IPS-18c (cell line): Measurements from ENCODE around the gene MED13L.

ENCODE experiments used
- H3K4me3 ChIP-seq: 2 replicates; pipeline ENCODE4 v1.7.0; 2013; ENCODE audit warnings: low read depth, mild to moderate bottlenecking, low read length, moderate library complexity; ENCODE audit not compliant: insufficient read depth
- H3K9me3 ChIP-seq: one replicate; pipeline ENCODE4 v1.6.1; 2013; ENCODE audit warnings: mild to moderate bottlenecking, low read length, moderate library complexity; ENCODE audit not compliant: control insufficient read depth, insufficient read depth

The MED13L gene

GRCh38 chr12:116264525-116265070, 12.9 kb downstream of the MED13L start:
- H3K4me3 ChIP-seq: no peak overlapping the region
- no peaks in the 10 kb centered on the region for H3K9me3 ChIP-seq

- H3K4me3 ChIP-seq: no peak overlapping the region
- no peaks in the 10 kb centered on the region for H3K9me3 ChIP-seq
These were observed 13.6 kb downstream of the MED13L start for GRCh38 chr12:116263844-116264243.

GRCh38 chr12:116263431-116263830, 14.1 kb downstream of the MED13L start:
- Histone ChIP-seq H3K9me3 (no peaks in the 10 kb centered on the region), H3K4me3 (no peak overlapping the region)

- Histone ChIP-seq H3K4me3 (no peak overlapping the region), H3K9me3 (no peaks in the 10 kb centered on the region)
These were observed 14.8 kb downstream of the MED13L start for GRCh38 chr12:116262741-116263140.

- Histone ChIP-seq H3K4me3 (no peak overlapping the region), H3K9me3 (no peaks in the 10 kb centered on the region)
These were observed 15.9 kb downstream of the MED13L start for GRCh38 chr12:116261525-116262100.

- H3K4me3 ChIP-seq: no peak overlapping the region
- no peaks in the 10 kb centered on the region for H3K9me3 ChIP-seq
These were observed 17.5 kb downstream of the MED13L start for GRCh38 chr12:116259800-116260577.

- no peak overlapping the region for H3K4me3 ChIP-seq
- no peaks in the 10 kb centered on the region for H3K9me3 ChIP-seq
These were observed 19.7 kb downstream of the MED13L start for GRCh38 chr12:116257826-116258225.

GRCh38 chr12:116257215-116257614, 20.3 kb downstream of the MED13L start:
- no peak overlapping the region for H3K4me3 ChIP-seq
- H3K9me3 ChIP-seq: no peaks in the 10 kb centered on the region

- Histone ChIP-seq H3K9me3 (no peaks in the 10 kb centered on the region), H3K4me3 (no peak overlapping the region)
These were observed 27.6 kb downstream of the MED13L start for GRCh38 chr12:116249938-116250337.

- no peaks in the 10 kb centered on the region for H3K9me3 ChIP-seq
These were observed 28.6 kb downstream of the MED13L start for GRCh38 chr12:116248930-116249329.

GRCh38 chr12:116248433-116248832, 29.1 kb downstream of the MED13L start:
- Histone ChIP-seq H3K4me3 (no peak overlapping the region), H3K9me3 (no peaks in the 10 kb centered on the region)

More at GRCh38 chr12:116248930-116249329, 28.6 kb downstream of the MED13L start:
- no peak overlapping the region for H3K4me3 ChIP-seq

GRCh38 chr12:116247377-116247776, 30.1 kb downstream of the MED13L start:
- no peak overlapping the region for H3K4me3 ChIP-seq
- no peaks in the 10 kb centered on the region for H3K9me3 ChIP-seq

GRCh38 chr12:116246490-116247179, 30.9 kb downstream of the MED13L start:
- Histone ChIP-seq H3K9me3 (no peaks in the 10 kb centered on the region), H3K4me3 (no peak overlapping the region)

GRCh38 chr12:116245189-116245588, 32.3 kb downstream of the MED13L start:
- no peak overlapping the region for H3K4me3 ChIP-seq
- no peaks in the 10 kb centered on the region for H3K9me3 ChIP-seq

GRCh38 chr12:116244474-116245090, 32.9 kb downstream of the MED13L start:
- H3K9me3 ChIP-seq: no peaks in the 10 kb centered on the region

GRCh38 chr12:116244001-116244400, 33.5 kb downstream of the MED13L start:
- H3K4me3 ChIP-seq: no peak overlapping the region
- H3K9me3 ChIP-seq: no peaks in the 10 kb centered on the region

More at GRCh38 chr12:116244474-116245090, 32.9 kb downstream of the MED13L start:
- no peak overlapping the region for H3K4me3 ChIP-seq

- Histone ChIP-seq H3K9me3 (no peaks in the 10 kb centered on the region), H3K4me3 (no peak overlapping the region)
These were observed 34.8 kb downstream of the MED13L start for GRCh38 chr12:116242740-116243139.
